GM19438 (cell line): ENCODE data around the gene LRP1.

Experiments
- ATAC-seq: cut with Tn5 transposase; IDR thresholded peaks from one replicate; pipeline ENCODE4 v1.9.1; 2021; ENCODE audit warnings: low read depth; ENCODE audit not compliant: unreplicated experiment

Gene LRP1

DNA sequence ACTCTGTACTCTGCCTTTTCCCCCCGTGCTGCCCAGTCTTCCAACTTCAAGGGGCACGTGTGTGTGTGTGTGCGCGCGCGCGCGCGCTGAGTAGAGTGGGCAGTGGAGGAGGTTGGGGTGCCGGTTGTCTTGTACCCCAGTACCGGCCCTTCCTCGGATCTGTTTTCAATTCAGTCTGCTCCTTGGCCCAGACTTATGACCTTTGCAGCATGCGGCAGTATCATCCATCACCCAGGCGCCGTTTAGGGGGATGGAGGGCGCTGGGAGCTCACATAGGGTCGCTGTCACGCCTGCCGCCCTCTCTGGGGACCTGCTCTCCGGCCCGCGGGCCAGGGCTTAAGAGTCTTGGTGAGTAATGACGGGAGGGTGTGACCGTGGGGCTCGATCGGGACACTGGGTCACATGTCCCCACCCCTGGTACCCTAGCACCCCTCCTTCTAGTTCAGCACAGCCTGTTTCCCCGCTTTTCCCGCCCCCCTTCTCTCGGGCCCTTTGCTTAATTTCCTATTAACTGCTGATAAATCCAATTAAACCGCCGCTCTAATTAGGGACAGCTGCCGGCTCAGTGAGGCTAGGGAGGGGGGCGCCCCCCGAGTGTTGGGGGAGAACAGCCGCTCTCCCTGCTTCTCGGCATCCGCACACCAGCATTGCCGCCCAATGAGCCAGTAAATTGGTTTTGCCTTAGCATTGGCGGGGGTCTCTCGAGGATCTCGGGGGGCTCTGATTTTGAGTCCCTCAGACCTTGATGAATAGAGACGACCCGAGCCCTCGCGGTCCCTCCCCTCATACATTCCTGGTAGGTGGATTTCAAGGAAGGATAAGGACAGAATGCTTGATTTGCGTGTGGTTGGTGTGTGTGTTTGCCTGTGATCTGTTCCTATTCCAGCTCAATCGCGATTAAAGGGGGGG lies 113.4 kb downstream of the LRP1 start:
- no peak for ATAC-seq

DNA sequence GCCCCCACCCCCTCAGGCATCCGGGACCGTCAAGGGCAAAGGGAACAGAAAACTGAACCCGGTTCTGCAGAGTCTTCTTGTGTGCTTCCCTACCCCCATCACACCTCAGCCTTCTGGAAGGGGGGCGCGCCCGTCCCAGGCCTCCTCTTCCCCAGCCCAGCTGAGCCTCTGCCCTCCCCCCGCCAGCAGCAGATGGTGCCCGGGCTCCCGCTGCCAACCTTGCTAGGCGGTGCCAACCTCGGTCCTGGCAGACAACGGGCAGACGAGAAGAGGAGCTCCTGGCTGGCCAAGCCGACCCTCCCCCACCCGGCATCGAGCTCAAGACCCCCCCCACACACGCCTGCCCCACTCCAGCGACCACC lies 114.0 kb downstream of the LRP1 start:
- no peak for ATAC-seq

DNA sequence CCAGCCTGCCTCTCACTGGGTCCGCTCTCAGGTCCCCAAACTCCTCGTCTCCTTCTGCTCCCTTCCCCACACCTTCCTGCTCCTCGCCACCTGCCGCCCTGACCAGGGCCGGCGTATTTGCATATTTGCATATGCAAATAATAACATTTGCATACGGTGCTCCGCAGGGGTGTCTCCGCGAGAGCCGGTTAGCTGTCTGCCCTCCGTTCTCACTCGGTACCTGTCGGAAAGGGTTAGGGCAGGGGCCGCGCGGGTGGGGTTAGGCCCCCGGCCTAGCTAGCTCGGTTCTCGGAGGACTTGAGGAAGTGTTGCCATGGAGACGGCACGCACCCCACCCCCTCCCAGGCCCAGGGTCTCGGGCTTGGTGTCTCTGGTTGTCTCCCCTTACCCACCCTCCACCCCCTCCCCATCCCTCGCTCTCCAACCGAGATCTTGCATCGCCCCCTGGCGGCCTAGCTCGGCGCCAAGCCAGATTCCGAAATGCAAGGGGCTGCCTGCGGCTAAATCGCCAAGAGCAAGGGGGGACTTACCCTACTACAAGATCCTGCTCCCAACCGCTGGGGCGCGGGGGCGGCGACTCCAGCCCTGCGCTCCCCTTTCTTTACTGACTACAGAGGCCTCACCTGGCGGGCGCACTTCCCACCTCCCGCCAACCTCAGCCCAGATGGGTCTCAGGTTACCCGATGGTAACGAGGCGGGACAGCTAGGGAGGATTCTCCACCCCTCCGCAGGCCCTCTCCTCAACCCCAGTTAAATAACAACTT lies 114.6 kb downstream of the LRP1 start:
- peak; percentile 38 for ATAC-seq

DNA sequence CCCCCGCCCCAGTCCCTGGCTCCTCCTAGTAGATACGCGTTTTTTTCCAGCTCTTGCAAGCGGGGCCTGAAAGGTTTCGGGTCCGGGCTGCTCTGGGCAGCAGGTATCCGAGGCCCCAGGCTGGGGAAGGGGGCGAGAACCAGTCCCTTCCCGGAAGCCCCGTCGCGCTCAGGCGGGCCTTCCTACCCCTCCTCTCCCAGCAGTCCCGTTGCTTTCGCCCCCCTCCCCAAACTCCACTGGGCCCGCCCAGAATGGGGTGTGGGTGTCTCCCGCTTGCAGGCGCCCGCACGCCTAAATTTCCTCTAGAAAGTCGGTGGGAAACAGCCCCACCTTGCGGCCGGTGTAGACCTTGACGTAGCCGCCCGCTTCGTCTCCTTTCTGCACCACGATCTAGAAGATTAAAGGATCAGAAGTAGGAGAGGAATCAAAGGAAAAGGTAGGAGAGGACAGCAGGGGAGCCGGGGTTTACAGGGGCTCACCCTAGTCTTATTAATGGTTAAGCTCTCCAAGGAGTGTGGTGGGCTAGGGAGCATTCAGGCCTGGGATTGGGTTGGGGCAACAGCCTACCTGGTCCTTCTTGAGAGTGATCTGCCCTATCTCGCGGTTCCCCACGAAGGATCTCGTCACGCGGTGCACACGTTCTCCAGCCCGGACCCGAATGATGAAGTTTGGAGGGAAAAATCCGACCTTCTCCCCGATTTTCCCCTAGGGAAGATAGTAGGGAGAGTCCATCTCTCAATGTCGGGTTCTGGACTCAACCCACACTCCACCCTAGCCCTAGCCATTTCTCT lies 115.4 kb downstream of the LRP1 start:
- no peak for ATAC-seq

DNA sequence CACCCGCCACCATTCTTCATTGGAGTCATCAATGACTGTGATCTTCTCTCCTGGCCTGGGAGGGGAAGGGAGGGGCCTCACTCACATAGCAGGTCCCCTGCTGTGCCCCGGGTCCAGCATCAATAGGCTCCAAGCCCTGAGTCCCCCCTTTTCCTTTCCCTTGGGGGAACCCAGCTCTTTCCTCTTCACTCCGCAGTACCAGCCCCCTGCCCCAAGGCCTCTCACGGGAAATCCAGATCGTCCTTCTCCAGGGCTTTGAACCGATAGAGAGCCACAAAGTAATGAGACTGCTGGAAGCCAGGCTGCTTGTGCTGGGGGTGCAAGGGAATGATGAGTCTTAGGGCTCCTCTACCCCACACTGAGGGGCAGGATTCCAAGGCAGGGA lies 116.0 kb downstream of the LRP1 start:
- no peak for ATAC-seq

DNA sequence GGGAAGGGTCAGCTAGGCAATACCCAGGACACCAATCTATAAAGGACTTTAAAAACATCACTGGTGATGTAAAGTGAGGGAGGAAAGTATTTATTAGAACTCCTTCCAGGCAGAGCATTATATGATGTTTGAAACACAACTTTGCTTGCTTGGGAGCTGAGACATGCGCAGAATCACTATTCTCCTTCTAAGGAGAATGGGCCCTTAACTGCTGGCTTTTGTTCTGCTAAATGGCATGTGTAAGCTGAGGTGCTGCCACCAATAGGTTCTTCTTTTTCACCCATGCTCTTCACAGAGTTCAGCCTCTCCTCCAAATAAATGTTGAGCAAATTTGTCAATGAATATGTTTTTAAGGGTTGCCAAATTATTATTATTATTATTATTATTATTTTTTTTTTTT lies 118.8 kb downstream of the LRP1 start:
- no peak for ATAC-seq

DNA sequence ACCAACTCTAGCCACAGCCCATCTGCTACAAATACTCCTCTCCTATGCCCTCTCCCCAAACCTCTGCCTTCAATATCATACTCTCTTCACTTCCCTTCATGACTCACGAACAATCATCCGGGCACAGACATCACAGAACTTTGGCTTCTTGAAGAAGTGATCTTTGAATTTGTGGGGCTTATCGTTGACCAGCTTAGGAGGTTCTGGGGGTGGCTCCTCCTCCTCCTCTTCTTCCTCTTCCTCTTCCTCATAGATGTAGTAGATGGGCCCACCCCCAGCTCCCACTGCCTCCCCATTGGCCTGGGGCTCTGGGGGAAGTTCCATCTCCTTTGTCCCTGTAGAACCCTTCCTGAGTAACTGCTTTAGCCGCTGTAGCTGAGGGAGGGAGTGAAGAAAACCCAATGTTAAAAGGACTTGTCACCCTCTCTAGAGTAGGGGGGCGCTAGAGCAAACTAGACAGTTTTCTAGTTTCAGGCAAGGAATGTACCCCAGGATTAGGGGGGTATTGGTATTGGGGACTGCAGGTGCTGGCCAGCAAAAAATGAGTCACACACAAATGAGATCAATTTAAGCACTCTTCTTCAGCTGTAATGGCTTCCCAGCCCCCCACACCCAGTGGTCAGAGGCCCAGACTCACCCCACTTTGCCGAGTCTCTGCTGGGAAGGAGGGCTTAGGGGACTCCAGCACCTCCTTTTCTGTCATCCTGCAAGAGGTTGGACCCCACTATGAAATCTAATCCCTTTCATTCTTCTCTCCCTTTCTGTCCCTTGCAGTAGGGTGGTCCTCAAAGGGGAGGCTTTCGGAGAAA lies 120.9 kb downstream of the LRP1 start:
- peak; percentile 72 for ATAC-seq

DNA sequence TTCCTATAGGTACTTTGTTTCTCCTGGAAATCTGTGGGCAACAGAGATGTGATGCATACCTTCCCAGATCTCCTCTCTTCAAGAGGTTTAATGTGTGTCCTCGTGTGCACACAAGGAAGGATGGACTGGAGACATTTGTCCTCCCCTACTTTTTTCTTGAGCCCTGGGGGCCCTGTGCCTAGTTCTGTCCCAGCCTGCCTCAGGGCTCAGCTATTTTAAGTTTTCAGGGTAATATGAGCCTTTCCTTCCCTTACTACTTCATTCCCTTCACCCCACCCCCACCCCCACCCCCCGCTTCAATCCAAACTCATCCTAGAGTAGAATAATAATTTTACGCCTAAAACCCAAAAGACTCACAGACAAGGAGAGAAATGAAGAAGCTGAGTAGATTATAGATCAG lies 122.3 kb downstream of the LRP1 start:
- ATAC-seq, result no peak

DNA sequence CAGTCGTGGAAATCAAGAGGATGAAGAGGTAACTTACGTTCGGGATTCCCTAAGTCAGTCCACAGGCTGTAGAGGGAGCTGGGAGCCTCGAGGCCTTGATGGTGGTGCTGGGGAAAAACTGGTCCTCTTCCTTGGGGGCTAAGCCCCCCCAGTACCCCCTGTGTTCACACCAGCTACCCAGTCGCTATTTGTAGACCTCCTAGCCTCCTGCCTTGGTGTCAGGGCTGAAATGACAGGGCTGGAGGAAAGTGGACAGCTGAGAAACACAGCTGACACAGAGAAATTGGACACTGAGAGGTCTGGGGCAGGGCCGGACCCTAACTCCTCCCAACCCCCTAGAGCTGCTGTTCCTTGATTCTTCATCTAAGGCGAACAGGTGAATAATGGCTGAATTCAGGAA lies 122.7 kb downstream of the LRP1 start, which contains the start of gene STAC3:
Gene STAC3 (minus strand): TSS at position 232 of the 400 bp plus-strand sequence. CDS start 1,551 bp downstream, outside the sequence.
- no peak for ATAC-seq

DNA sequence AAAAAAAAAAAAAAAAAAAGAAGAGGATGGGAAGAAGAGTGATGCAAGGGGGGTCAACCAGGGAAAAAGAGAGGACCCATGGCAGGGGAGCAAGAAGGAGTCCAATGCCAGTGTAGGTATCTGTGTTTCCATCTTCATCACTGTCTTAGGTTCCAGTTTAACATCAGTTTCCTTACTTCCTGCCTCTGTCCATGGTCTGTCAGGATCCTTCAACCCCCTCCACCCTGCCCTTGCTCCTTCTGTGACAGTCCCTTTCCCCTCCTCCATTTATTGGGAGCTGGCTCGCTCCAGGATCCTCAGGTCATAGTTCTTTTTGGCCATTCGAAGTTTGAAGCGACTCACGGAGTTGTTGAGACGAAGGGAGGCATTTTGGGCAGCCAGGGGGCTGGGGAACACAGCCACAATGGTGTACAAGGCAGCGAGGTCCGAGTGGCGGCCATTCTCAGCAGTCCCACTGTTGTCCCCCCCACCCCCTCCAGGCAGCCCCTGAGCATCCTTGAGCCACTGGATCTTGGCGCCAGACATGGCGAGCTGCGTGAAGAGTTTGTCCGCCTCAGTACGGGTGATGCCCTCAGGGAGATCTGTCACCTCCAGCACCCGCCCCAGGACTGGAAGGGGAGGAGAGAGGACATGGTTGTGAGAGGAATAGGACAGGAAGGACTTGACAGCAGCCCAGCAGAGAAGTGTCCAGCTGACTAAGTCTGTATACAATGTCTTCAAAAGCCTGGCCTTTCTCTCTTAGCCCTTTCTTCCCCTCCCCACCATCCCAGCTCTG lies 126.4 kb downstream of the LRP1 start:
- no peak for ATAC-seq

DNA sequence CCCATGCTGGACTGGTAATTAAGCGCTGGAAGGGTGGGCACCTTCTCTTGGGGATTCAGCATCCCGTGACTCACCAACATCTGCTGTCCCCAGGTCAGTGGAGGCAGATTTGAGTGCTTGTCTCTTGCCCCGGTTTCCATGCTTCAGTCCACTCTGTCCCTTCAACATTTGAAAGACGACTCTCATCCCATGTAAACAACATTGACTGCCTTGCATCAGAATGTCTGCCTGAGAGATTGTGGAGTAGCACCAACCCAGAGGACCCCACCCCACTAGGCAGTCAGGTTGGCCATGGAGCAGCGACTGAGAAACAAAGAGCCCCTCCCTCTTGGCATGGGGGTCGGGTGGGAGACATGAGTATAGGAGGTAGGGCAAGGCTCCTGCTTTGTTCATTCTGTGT lies 127.6 kb downstream of the LRP1 start:
- no peak for ATAC-seq

DNA sequence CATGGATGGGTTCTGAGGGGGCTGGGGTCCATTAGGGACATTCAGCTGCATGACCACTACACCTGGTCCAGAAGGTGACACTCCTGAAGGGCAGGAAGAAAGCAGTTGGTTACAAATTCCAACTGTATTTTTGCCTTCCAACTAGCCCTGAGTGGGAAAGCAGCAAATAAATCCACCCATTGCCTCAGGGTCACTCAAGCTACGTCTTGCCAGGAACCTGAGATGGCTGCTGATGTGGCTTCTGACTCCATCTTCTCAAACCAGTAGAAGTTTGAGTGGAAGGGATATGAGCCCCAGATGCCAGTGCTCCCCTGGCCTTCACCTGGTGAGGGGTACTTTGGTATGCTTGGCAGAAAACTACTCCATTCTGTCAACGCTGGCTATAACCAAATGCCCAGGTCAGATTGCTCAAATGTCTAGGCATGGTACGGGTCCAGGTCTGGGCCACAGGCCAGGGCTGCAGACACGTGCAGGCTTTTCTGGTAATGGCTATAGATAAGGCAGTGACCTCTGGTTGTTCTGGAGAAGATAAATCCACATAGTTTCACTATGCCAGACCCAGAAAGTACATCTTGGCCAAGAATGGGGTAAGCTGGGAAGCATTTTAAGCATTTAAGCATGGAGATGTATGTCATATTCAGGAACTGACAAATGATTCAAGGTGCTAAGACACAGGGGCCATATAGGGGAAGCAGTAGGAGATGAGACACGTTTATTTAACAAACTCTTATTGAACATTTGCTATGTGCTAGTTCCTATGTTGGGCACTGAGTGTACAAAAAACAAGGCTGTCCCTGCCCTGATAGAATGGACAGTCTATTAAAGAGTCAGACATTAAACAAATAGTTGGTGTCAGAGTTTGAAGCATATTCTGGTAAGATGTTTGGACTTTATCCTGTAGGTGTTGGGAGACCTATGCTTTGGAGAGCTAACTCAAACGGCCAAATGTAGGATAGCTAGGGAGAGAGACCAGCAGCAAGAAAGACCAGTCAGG lies 131.0 kb downstream of the LRP1 start:
- ATAC-seq, result no peak

DNA sequence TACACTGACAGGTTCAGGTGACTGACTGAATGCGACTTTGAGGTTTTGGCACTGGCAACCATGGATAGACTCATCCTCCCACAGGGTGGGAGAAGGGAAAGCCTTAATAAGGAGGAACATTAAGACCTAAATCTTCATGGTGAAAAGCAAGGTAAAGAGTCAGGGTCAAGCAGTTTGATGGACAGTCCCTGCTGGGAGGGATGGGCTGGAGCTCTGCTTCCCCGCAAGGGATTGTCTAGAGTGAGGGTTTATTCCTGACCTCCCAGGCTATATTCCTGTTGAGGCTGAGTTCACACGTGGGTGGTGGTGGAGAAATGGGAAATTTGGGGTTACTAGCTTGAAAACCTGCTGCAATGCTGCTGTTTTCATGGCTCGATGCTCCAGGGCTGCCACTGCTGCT lies 132.1 kb downstream of the LRP1 start:
- ATAC-seq, result no peak

DNA sequence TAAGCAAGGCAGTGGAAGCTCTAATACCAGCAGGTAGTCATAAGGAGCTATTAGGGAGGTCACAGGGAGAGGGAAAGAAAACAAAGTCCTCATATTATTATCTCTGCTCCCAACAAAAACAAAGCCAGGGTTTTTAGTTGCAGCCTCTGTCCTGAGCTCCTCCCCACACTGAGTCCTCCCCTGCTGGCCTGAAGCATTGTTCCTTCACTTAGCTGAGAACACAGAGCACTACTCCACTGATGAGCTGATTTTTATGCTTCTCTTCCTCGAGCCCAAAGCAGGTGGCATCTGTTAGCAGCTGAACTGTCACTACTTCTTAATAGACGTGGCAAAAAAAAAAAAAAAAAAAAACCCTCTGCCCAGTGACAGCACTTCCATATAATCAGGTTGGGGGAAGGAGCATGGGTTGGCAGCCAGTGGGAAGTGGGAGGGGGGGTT lies 133.2 kb downstream of the LRP1 start:
- no peak for ATAC-seq

DNA sequence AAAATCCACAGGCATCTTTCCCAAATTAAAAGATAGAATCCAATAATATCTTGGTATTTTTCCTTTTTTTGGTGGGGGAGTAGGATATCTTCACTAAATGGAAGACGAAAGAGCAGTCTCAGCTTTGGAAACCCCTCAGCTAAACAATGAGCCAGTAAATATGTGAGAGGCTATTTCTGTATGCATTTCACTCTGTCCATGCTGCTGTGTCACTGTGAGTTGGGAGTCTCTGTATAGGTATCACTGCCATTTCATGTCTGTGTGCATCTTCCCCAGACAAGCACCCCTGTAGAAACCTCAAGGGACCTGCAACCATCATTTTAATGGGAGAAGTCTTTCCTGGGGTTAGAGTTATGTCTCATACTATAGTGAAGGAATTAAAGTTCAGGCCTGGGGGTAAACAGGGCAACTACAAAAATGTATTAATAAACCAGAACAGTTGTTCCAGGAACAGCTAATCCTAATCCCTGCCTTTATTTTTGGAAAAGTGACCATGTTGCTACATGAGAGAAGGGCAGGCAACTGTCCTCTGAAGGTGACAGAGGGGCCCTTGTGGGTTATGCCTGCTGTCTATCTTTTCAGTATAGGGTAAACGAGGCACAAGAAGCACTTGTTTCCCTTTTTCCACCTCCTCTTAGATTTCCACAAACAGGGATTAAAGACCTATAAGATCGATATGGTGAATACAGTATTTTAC lies 134.0 kb downstream of the LRP1 start:
- ATAC-seq, result no peak
